ENCODE data around the gene PDIK1L.

GRCh38 chr1:26160527-26161414 is 49.1 kb downstream of the PDIK1L start:
- TF ChIP-seq POLR2A (IDR thresholded peaks at IDR 0.05; ENCODE audit: low read length) (no peak), GATA1 (IDR thresholded peaks at IDR 0.05; ENCODE audit: low read depth, low read length) (no peak)

All from erythroblast (primary cell).